Measurements from ENCODE around the gene DPYSL5.

GRCh38 chr2:26910176-26910575, 62.2 kb downstream of the DPYSL5 start:
- TF ChIP-seq CTCF (IDR thresholded peaks at IDR 0.05; ENCODE audit: low read depth, low read length) (no peak), EZH2phosphoT487 (IDR thresholded peaks at IDR 0.05; ENCODE audit: low read depth) (no peak)
